HG03280 (cell line): ENCODE data around the gene ZNF627.
"Not testable (repeated sequence)": the region's sequence is repeated elsewhere in the genome, so short reads cannot be mapped to it uniquely, and the experiment has no call there.

ENCODE experiments used
- ATAC-seq: cut with Tn5 transposase; IDR thresholded peaks from one replicate; pipeline ENCODE4 v1.9.1; 2021; ENCODE audit warnings: mild to moderate bottlenecking, moderate library complexity; ENCODE audit not compliant: unreplicated experiment

The ZNF627 gene

GRCh38 chr19:11620553-11620952, 23.3 kb downstream of the ZNF627 start:
- no peak for ATAC-seq

GRCh38 chr19:11622401-11622800, 25.1 kb downstream of the ZNF627 start:
- not testable (repeated sequence) for ATAC-seq

GRCh38 chr19:11624069-11624463, 26.8 kb downstream of the ZNF627 start:
- ATAC-seq: no peak

GRCh38 chr19:11626252-11626651, 29.0 kb downstream of the ZNF627 start:
- ATAC-seq: no peak

- ATAC-seq: no peak
Observed at GRCh38 chr19:11633223-11633622, 35.9 kb downstream of the ZNF627 start.

DNA sequence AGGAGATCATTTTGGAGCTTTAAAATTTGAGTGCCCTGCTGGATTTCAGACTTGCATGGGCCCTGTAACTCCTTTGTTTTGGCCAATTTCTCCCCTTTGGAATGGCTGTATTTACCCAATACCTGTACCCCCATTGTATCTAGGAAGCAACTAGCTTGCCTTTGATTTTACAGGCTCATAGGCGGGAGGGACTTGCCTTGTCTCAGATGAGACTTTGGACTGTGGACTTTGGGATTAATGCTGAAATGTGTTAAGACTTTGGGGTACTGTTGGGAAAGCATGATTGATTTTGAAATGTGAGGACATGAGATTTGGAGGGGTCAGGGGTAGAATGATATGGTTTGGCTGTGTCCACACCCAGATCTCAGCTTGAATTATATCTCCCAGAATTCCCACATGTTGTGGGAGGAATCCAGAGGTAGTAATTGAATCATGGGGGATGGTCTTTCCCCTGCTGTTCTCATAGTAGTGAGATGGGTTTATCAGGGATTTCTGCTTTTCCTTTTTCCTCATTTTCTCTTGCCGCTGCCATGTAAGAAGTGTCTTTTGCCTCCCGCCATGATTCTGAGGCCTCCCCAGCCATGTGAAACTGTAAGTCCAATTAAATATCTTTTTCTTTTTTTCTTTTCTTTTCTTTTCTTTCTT, 36.9 kb downstream of the ZNF627 start:
- not testable (repeated sequence) for ATAC-seq

DNA sequence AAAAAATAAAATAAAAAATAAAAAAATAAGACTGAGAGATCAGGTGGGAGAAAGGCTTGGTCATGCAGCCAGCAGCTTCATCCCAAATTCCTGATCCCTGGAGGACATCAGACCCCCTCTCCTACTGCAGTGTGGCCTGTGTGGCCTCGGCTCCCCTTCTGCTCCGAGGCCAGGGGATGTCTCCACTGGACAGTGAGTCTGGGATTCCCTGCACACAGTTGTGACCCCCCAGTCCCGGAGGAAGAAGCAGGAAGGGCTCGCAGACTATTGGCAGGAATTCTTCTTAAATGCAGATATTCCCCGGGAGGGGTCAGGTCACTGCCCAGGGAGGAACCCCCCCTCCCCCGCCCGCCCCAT, 41.9 kb downstream of the ZNF627 start:
- peak; percentile 21 for ATAC-seq

DNA sequence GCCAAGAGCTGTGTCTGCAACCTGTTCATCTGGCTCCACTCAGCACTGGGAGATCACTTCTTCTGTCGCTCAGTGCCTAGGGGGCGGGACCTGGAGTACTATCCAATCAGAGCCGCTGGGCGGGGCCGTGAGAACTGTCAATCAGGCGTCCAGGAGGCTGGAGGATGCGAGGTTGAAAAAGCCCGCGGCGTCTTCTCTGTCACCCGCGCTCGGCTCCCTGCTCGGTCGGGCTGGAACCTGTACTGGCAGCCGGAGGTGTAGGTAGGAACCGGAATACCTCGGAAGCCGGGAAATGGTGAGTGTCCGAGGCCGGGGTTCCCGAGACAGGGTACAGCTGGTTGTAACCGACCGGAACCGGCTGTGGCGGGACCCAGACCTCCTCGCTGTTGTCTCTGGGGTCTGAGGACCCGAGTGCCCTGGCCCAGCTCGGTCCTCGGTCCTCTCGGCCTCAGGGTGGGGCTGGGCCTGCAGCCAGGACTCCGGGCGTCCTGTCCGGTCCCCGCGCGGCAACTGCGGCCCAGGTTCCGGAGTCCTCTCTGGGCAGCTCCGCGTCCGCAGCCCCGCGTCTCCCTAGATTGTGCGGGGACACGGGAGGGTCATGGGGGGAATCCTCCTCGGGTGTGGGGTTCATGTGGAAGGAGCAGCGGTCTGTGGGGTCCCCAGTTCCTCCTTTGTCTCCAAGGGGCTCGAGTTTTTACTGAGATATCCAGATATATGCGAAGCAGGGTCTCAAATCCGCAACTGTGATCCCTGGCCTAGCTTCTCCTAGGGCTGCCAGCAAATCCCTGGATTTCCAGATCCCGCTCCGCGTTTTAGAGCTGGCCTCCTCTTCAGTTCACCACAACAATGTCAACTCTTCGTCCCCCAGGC, 42.6 kb downstream of the ZNF627 start:
- ATAC-seq: peak; percentile 97

- ATAC-seq: no peak
Observed at GRCh38 chr19:11641244-11641643, 44.0 kb downstream of the ZNF627 start.

GRCh38 chr19:11642902-11643301, 45.6 kb downstream of the ZNF627 start:
- no peak for ATAC-seq

DNA sequence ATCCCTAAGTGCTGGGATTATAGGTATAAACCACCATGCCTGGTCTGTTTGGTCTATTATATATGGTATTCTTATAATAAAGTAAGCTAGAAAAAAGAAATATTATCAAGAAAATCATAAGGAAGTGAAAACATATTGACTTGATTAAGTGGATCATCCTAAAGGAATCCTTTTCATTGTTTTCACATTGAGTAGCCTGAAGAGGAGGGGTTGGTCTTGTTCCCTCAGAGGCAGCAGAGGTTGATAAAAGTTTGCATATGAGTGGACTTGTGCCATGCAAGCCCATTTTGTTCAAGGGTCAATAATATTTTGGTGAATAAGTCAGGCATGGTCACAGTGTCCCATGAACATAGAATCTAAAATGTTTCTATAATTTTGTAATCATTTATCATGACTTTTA, 52.7 kb downstream of the ZNF627 start:
- ATAC-seq: no peak

DNA sequence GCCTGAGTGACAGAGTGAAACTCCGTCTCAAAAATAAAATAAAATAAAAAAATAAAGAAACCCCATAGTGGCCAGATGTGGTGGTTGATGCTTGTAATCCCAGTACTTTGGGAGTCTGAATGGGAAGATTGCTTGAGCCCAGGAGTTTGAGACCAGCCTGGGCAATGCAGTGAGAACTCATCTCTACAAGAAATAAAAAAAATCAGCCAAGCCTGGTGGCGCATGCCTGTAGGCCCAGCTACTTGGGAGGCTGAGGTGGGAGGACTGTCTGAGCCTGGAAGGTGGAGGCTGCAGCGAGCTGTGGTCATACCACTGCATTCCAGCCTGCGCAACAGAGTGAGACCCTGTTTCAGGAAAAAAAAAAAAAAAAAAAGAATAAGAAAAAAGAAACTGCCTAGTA, 53.8 kb downstream of the ZNF627 start:
- ATAC-seq: no peak

DNA sequence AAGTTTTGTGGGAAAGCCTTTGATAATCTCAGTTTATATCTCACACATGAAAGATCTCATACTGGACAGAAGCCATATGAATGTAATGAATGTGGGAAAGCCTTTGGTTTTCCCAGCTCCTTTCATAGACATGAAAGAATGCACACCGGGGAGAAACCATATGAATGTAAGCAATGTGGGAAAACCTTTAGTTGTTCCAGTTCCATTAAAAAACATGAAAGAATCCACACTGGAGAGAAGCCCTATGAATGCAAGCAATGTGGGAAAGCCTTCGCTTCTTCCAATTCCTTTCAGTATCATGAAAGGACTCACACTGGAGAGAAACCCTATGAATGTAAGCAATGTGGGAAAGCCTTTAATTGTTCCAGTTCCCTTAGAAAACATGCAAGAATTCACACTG, 54.8 kb downstream of the ZNF627 start:
- no peak for ATAC-seq

GRCh38 chr19:11652492-11652891, 55.2 kb downstream of the ZNF627 start:
- ATAC-seq: no peak

- ATAC-seq: no peak
Observed at GRCh38 chr19:11656535-11656934, 59.3 kb downstream of the ZNF627 start.

DNA sequence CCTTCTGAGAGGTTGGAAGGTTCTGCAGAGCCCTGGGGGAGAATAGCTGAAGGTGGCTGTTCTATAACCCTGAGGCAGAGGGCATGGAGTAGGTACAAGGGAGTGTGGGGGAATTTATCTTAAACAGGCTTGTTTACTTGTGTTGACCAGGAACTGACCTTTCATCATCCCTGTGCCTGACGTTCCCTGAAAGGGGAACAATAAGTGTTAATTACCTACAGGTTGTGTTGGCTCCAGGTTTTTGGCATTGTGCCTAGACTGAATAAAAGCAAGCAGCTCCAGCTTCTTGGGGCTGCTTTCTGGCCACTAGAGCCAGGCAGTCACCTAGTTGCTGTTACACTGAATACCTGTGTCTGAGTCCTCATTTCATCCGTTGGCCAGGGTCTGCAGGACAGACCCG, 60.0 kb downstream of the ZNF627 start:
- no peak for ATAC-seq

DNA sequence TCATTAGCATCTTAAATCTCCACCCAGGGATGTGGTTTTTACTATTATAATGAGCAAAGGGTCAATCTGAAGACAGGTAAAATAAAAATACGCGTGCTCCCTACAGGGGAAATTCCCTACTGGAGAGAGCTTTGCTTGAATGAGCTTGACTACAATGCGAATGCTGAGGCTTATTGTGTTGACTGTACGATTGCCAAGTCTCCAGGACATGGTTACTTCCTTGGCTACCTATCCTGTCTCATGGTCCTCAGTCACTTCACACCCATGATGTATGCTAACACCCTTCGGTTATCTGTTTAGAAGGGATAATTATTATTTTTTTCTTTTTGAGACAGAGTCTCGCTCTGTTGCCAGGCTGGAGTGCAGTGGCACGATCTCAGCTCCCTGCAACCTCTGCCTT, 61.7 kb downstream of the ZNF627 start:
- no peak for ATAC-seq

- ATAC-seq: no peak
Observed at GRCh38 chr19:11659612-11660011, 62.3 kb downstream of the ZNF627 start.

- ATAC-seq: no peak
Observed at GRCh38 chr19:11662278-11662677, 65.0 kb downstream of the ZNF627 start.

DNA sequence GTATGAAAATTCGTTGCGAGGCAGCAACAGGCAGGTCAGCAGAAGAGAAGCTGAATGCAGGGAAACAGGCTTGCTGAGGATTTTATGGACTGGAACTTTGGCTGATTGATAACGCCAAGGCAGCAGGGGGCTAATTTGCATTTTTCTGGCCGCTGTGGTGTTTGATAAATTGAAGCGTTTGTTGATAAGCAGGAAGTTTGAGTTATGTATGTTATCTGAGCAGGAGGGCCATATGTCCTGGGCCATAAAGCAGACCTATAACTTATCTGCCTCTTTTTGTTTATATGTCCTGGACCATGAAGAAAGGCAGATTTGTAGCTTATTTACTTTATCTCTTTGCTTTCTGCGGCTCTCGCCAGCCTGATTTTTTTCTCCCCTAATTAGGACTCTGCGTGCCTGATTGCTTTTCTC, 65.9 kb downstream of the ZNF627 start:
- ATAC-seq: no peak
